NCI-H226 (cell line): ENCODE results near the gene ADGRV1.
"Not testable (repeated sequence)": the region's sequence is repeated elsewhere in the genome, so short reads cannot be mapped to it uniquely, and the experiment has no call there.

Experiments
- DNase-seq: peaks from one replicate; pipeline ENCODE4 v3.0.0-alpha.2; 2015

Gene ADGRV1

DNA sequence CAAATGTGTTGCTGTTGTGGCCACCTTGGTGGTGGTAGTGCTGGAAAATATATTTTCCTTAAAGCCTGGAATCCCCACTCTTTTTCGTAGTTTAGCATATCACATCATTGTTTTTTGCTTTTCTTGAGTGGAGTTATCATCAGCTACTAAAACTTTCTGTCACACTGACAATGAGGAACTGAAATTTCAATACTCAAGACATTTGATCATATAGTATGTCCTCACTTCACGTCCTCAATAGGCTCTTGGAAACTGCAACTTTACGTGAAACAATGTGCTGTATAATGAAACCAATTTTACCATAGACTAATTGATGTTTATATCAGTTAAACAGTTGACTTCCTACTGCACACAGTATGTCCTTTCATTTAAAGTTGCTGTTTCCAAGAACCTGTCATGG, 265.8 kb downstream of the ADGRV1 start:
- no peak for DNase-seq

DNA sequence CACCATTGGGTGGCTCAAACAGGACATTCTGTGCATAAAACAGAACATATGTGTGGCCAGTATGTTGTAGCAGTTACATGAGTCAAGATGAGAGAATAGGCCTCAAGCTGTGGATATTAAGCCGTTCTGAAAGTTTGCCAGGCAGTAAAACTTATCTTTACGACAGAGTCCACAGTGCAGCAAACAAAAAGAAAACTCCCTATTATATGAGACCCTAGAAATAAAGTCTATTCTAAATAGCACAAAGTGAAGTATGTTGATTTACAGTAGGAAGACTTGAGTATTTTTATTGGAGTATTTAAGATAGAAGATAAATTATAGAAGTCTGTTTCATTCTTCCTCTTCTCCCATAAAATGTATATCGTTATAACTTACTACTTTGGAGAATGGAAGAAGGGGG, 271.5 kb downstream of the ADGRV1 start:
- no peak for DNase-seq

- no peak for DNase-seq
Observed at GRCh38 chr5:90833753-90834152, 275.2 kb downstream of the ADGRV1 start.

- no peak for DNase-seq
Observed at GRCh38 chr5:90834711-90835110, 276.1 kb downstream of the ADGRV1 start.

- no peak for DNase-seq
Observed at GRCh38 chr5:90843443-90843842, 284.8 kb downstream of the ADGRV1 start.

GRCh38 chr5:90844931-90845330, 286.3 kb downstream of the ADGRV1 start:
- DNase-seq = no peak

GRCh38 chr5:90845723-90846554, 287.3 kb downstream of the ADGRV1 start:
- peak; percentile 59 for DNase-seq

GRCh38 chr5:90847606-90848005, 289.0 kb downstream of the ADGRV1 start:
- DNase-seq = not testable (repeated sequence)

GRCh38 chr5:90849939-90850338, 291.3 kb downstream of the ADGRV1 start:
- no peak for DNase-seq

DNA sequence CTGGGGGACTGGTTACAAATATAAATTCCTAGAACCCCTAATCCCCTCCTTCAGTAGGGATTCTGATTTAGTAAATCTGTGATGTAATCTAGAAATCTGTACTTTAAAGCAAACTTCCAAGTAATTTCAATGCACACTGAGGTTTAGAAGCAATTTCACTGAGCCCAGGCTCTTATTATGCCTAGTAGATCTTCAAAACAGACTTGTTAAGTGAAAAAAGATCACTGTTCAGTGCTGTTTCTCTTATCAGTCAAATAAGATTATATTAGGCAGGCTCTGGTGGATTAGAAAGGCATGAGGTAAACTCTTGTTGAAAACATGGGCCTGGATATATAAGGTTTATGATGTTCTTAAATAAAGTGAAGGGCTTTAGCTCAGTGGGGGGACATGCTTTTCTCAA, 293.9 kb downstream of the ADGRV1 start:
- no peak for DNase-seq

- DNase-seq = no peak
Observed at GRCh38 chr5:90853750-90854149, 295.2 kb downstream of the ADGRV1 start.

- DNase-seq = no peak
Observed at GRCh38 chr5:90854169-90854568, 295.6 kb downstream of the ADGRV1 start.

GRCh38 chr5:90855296-90856010, 296.9 kb downstream of the ADGRV1 start:
- DNase-seq = no peak

- DNase-seq = no peak
Observed at GRCh38 chr5:90861843-90862586, 303.4 kb downstream of the ADGRV1 start.

DNA sequence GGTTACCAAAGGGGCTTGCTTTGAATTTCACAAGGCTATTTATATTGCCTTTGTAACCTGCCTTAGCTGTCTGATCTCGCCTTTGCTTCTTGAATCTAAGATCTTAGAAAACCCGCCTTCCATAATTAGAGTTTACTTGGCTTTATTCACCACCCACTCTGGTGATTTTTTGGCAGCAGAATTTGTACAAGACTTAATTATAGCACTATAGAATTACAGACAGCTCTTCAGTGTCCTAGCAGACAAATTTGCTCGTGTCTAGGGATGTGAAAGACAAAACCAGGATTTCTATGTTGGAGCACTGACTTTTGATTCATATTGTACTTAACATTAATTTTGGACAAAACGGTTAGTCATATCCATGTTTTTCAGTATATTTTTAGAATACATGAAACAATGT, 306.6 kb downstream of the ADGRV1 start:
- no peak for DNase-seq

DNA sequence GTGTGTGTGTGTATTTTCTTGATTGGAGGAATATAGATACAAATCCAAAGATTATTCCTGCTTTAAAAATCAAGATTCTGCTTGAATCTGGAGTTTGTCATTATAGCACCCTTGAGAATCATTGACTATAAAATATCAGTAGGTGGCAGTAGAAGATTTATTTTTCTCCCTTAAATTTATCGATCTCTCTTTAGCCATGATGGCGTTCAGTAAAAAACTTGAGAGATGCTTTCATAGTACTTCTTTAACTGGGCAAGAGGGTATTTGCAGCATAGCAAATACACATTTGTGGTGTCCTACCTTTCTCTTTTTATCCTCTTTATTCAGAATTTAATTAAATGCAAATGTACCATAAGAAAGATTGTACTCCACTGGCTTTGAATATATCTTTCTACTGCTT, 307.7 kb downstream of the ADGRV1 start:
- no peak for DNase-seq

- peak; percentile 17 for DNase-seq
Observed at GRCh38 chr5:90866915-90867731, 308.5 kb downstream of the ADGRV1 start.

GRCh38 chr5:90868799-90869198, 310.2 kb downstream of the ADGRV1 start:
- DNase-seq = no peak

GRCh38 chr5:90871391-90871991, 312.9 kb downstream of the ADGRV1 start:
- DNase-seq = no peak

DNA sequence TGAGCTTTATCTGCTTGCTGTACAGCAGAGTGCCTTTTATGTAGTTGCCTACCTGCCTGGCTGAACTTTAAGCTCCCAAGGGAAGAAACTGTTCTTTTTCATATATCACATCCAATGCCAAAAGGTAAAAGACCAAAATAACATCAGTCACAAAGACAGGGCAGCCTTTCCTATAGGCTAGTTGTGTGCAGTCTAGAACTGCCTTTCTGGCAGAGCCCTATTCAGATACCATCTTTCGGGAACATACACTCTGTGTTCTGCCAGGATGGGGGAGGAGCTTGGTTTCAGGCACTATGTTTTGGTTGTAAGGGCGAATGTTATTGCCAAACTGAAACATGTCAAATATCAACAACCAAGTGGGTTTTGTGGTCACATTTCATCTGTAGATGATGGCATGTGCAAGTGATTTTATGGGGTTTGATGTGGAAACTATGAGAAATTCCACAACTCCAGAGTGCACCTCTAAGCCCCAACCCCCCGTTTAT, 314.5 kb downstream of the ADGRV1 start:
- DNase-seq = no peak

GRCh38 chr5:90874066-90874465, 315.5 kb downstream of the ADGRV1 start:
- no peak for DNase-seq

GRCh38 chr5:90875456-90875855, 316.9 kb downstream of the ADGRV1 start:
- DNase-seq = no peak
